ENCODE data around the gene EGF. TPM values are rescaled to one million over a fixed set of nuclear protein-coding genes. Genes with fewer than 3 reads are reported as not detected.
"Not testable (repeated sequence)": the region's sequence is repeated elsewhere in the genome, so short reads cannot be mapped to it uniquely, and the experiment has no call there.

Gene EGF
- total and polyA plus RNA-seq, 12 donors = 0.54 to 16.4 (median 11.7) TPM

- no peak for TF ChIP-seq CTCF (IDR thresholded peaks at IDR 0.05)
- Histone ChIP-seq H3K9me3 (no peaks in the 10 kb centered on the region), H3K4me1 (no peaks in the 10 kb centered on the region), H3K4me3 (no peak overlapping the region), H3K36me3 (no peaks in the 10 kb centered on the region), H3K27ac (no peak overlapping the region), H3K27me3 (no peaks in the 10 kb centered on the region)
- no peak for ATAC-seq
- 81 to 86% methylated on average over 2 of the region's 2 CpGs for WGBS, 2 donors
- intact Hi-C loops (cut with DNase I) = no loop called here
- DNase-seq = no peak
These were observed 31.9 kb downstream of the EGF start for GRCh38 chr4:109944591-109944990.

- Histone ChIP-seq H3K27me3 (no peaks in the 10 kb centered on the region), H3K4me1 (no peaks in the 10 kb centered on the region), H3K36me3 (no peaks in the 10 kb centered on the region), H3K27ac (no peak overlapping the region), H3K4me3 (no peak overlapping the region), H3K9me3 (no peaks in the 10 kb centered on the region)
- ATAC-seq = no peak
- 66 to 72% methylated on average over 4 of the region's 4 CpGs for WGBS, 2 donors
- DNase-seq = no peak
- no peak for TF ChIP-seq CTCF (IDR thresholded peaks at IDR 0.05)
- intact Hi-C loops (cut with DNase I) = no loop called here
These were observed 32.4 kb downstream of the EGF start for GRCh38 chr4:109945056-109945455.

GRCh38 chr4:109946120-109946519 is 33.4 kb downstream of the EGF start:
- intact Hi-C loops (cut with DNase I) = no loop called here
- 53 to 74% methylated on average over 1 of the region's 1 CpG for WGBS, 2 donors
- H3K27me3 ChIP-seq = no peaks in the 10 kb centered on the region
- no peak for TF ChIP-seq CTCF (IDR thresholded peaks at IDR 0.05)
- DNase-seq = no peak
- H3K9me3 ChIP-seq = no peaks in the 10 kb centered on the region
- ATAC-seq = no peak
- no peak overlapping the region for H3K27ac ChIP-seq
- H3K36me3 ChIP-seq = no peaks in the 10 kb centered on the region
- no peak overlapping the region for H3K4me3 ChIP-seq
- no peaks in the 10 kb centered on the region for H3K4me1 ChIP-seq

- Histone ChIP-seq H3K27ac (no peak overlapping the region), H3K4me3 (no peak overlapping the region), H3K36me3 (no peaks in the 10 kb centered on the region), H3K9me3 (no peaks in the 10 kb centered on the region), H3K27me3 (no peaks in the 10 kb centered on the region), H3K4me1 (no peaks in the 10 kb centered on the region)
- 88 to 98% methylated on average over 1 of the region's 1 CpG for WGBS, 2 donors
- intact Hi-C loops (cut with DNase I) = no loop called here
- ATAC-seq (no peak), DNase-seq (no peak)
- TF ChIP-seq CTCF (IDR thresholded peaks at IDR 0.05) = no peak
These were observed 34.8 kb downstream of the EGF start for GRCh38 chr4:109947457-109947856.

- H3K4me3 ChIP-seq = no peak overlapping the region
- no peaks in the 10 kb centered on the region for H3K4me1 ChIP-seq
- intact Hi-C loops (cut with DNase I) = no loop called here
- no peaks in the 10 kb centered on the region for H3K27me3 ChIP-seq
- DNase-seq (no peak), ATAC-seq (no peak)
- no peak overlapping the region for H3K27ac ChIP-seq
- no peaks in the 10 kb centered on the region for H3K36me3 ChIP-seq
- WGBS, 2 donors = 43 to 48% methylated on average over 1 of the region's 1 CpG
- no peak for TF ChIP-seq CTCF (IDR thresholded peaks at IDR 0.05)
- no peaks in the 10 kb centered on the region for H3K9me3 ChIP-seq
These were observed 35.2 kb downstream of the EGF start for GRCh38 chr4:109947918-109948317.

DNA sequence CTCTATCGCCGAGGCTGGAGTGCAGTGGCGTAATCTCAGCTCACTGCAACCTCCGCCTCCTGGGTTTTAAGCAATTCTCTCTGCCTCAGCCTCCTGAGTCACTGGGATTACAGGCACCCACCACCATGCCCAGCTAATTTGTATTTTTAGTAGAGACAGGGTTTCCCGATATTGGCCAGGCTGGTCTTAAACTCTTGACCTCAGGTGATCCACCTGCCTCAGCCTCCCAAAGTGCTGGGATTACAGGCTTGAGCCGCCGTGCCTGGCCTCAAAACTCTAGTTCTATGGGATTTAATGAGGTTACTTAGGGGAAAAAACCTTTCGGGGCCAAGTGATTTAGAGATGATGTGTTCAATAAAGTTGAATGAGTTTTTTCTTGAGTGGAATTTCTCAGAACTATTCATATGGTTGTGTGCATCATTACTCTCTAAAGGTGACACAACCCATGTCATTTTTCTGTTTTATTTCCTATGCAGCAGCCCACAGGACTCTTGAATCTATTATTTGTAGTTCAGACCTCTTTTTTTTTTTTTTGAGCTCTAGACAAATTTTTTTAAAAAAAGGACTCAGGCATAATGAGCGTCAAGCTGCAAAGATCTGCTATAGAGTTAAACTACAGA is 36.5 kb downstream of the EGF start:
- ATAC-seq; H3K9me3 ChIP-seq; H3K4me3 ChIP-seq; intact Hi-C loops (cut with DNase I); H3K27ac ChIP-seq; H3K36me3 ChIP-seq; H3K4me1 ChIP-seq; H3K27me3 ChIP-seq; DNase-seq: not testable (repeated sequence)
- 95% methylated on average over 9 of the region's 9 CpGs for WGBS, 2 donors
